ENCODE data around the gene ETS1.
A peak's percentile ranks its signal among the peaks of the same experiment; 100 is the strongest.

ETS1 gene

DNA sequence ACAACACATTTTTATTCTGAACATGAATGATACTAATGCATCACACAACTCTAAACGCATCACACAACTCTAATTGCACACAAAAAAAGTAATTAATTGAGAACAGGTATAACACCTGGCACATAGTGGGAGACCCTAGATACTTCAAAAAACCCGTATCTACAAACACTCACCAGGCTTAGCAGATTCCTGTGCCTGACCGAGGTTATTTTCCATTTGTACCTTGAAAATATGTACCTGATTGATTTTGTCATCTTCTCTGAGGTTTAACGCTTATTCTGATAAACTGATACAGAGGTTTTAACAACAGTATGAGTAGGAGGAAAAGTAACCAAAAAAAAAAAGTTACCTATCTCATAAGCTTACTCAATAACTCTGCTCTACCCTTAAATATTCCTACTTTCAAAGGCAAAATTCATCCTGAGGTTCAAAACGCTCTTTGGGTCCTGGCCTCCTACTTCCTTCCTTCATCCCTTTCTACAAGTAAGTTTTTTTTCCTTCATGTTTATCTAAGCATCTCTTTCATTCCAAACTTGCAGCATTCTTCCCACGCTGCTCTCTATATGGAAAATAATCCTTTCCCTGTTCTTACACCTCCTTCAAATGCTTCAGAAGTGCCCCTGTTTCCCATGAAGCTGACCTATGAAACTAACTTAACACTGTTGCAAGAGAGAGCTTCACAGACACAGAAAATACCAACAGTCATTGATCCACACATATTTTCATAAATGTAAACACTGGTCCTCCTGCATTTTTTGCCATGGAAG, 73.3 kb downstream of the ETS1 start:
- FAIRE-seq (no peak), DNase-seq (ENCODE audit: insufficient read length, low spot score) (no peak)
- no peak for TF ChIP-seq POLR2A (IDR thresholded peaks at IDR 0.05; ENCODE audit: low read depth, low read length)

GRCh38 chr11:128512474-128512996, 74.8 kb downstream of the ETS1 start:
- no peak for FAIRE-seq

GRCh38 chr11:128511712-128512111, 75.6 kb downstream of the ETS1 start:
- no peak for TF ChIP-seq POLR2A (IDR thresholded peaks at IDR 0.05; ENCODE audit: low read depth, low read length)
- DNase-seq (ENCODE audit: insufficient read length, low spot score) = no peak
- FAIRE-seq = no peak

More at GRCh38 chr11:128512474-128512996, 74.8 kb downstream of the ETS1 start:
- DNase-seq (ENCODE audit: insufficient read length, low spot score) = no peak
- TF ChIP-seq POLR2A (IDR thresholded peaks at IDR 0.05; ENCODE audit: low read depth, low read length) = no peak

DNA sequence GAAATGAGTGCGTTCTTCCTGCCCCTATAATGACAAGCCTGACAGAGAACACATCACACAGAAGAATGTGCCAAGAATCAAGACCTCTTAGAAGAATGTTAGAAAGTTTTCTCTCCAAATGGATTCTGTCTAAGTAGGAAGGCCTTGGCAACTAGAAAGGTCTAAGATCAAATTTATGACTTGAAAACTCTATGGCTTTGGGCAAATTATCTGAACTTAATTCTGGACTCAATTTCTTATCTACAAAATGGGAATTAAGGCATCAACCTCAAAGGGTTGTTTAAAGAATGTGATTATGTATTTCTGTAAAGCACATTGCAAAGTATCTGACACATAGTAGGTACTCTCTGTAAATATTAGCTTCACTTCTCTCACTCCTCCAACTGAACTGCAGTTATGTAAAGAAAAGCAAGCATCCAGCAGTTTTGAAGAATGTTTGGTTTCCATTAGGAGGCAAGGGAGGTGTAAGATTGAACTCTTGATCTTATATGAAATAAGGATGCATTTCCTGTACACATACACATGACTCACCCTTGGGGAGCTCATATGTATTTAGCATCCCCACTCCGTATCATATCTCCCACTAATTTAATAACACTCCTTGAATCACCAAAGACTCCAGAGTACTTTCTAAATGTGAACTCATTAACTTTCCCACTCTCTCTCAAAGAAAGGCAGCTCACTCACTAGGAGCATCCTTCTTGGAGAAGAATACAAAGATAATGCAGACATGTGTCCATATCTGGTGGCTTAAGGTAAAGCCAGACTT, 77.6 kb downstream of the ETS1 start:
- no peak for DNase-seq (ENCODE audit: insufficient read length, low spot score)
- FAIRE-seq = no peak
- TF ChIP-seq POLR2A (IDR thresholded peaks at IDR 0.05; ENCODE audit: low read depth, low read length) = no peak

DNA sequence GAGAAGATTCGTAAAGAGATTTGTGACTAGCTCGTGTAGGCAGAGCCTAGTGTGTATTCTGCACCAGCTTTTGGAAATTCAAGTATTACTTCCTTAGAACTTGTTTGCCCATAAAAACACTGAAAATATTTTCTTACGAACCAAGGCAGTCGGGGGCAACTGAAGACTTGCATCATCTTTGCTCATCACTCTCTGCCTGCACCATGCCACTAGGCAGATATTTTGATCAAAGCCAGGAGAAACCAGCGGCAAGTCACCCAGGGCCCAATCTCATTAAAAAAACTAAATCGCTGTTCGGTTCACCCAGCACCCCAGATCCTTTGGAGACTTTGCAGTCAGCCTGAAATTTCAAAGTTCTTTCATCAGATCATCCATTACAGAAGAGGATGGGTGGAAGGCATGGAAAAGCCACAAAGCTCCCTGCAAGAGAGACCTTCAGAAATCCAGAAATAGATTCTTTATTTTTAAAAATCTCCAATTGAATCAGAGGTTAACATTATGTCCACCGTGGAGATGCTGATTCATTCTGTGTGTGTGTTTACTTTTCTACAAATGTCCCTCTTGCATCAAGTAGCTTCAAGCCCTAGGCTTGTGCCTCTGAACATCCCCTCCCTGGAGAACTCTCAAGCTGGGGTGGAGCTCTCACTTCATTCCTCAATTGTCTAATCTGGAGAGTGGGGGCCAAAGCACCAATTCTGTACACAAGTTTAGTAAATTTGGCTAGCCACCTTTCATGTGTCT, 78.4 kb downstream of the ETS1 start:
- no peak for DNase-seq (ENCODE audit: insufficient read length, low spot score)
- no peak for TF ChIP-seq POLR2A (IDR thresholded peaks at IDR 0.05; ENCODE audit: low read depth, low read length)
- FAIRE-seq = peak; percentile 6

GRCh38 chr11:128507936-128508335, 79.4 kb downstream of the ETS1 start:
- DNase-seq (ENCODE audit: insufficient read length, low spot score) (no peak), FAIRE-seq (no peak)
- no peak for TF ChIP-seq POLR2A (IDR thresholded peaks at IDR 0.05; ENCODE audit: low read depth, low read length)

DNA sequence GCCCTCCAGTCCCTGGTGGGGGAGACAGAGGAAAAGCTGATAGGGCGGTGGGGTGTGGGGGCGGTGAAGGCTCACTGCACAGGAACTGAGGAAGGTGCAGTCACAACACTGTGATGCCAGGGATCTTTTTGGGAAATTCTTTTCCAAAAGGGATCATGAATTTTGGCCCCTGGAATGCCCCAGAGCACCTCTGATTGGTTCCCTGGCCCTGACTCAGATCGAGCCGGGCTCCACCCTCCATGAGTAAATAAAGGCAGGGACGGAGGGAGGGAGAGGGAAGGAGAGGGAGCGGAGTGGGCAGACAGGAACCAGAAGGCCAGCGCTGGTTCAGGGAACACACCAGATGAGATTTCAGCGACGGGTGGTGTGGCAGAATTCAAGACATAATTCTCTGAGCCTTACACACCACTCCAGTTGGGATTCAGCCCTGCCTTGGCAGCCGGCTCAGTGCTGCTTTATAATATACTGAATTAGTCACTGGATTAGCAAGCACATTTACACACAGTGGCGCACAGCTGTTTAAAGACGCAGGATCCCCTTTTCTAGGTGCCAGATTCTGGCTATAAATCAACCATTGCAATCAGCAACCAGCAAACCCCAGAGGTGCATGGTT, 80.3 kb downstream of the ETS1 start:
- peak; percentile 30; the same call in 1 of the 2 replicates for TF ChIP-seq POLR2A (IDR thresholded peaks at IDR 0.05; ENCODE audit: low read depth, low read length)
- no peak for DNase-seq (ENCODE audit: insufficient read length, low spot score)
- FAIRE-seq = peak; percentile 90

DNA sequence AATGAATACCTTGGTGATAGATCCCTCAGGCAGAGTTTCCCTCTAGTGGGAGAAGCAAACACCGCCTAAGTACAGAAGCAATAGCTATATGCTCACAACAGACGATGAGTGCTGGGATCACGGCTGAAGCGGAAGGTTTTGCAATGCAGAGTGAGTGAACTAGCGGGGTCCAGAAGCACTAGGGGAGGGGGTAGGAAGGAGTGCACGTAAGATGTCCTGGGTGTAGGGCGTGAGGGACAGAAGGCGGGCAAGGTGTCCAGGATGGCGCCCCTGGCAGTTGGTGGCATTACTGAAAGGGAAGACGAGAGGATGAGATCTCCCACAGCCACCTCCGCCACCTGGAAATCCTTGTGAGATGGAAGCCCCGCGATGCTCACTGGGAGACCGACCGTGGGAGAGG, 81.0 kb downstream of the ETS1 start:
- TF ChIP-seq POLR2A (IDR thresholded peaks at IDR 0.05; ENCODE audit: low read depth, low read length) = no peak
- DNase-seq (ENCODE audit: insufficient read length, low spot score) = no peak
- no peak for FAIRE-seq

DNA sequence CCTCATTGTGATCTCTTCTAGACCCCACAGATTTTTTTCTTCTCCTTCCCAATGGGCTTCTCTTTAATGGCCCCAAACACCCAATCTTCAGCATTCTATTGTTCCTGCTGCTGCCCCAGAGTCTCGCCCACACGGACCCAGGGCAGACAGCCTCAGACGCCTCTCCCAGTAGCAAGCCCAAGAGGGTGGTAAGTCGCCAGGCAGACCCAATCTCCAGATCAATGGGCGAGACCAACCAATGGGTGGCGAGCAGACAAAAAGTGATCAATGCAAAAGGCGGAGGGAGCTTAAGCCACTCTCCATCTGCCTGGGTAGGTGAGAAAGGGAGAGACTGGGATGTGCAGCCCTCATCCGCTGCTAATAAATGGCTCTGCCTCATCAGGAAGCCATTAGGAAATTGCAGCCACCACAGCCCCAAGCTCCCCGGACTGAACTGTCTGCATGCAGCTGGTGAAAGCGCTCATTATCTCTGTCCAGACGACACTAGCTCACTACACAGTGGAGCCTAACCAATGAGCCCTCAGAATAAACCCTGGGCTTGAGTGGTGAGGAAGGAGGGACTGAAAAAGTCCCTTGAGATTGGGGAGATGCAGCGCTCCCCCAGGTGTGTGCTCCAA, 81.8 kb downstream of the ETS1 start:
- TF ChIP-seq POLR2A (IDR thresholded peaks at IDR 0.05; ENCODE audit: low read depth, low read length) = no peak
- DNase-seq (ENCODE audit: insufficient read length, low spot score) = no peak
- FAIRE-seq = no peak

DNA sequence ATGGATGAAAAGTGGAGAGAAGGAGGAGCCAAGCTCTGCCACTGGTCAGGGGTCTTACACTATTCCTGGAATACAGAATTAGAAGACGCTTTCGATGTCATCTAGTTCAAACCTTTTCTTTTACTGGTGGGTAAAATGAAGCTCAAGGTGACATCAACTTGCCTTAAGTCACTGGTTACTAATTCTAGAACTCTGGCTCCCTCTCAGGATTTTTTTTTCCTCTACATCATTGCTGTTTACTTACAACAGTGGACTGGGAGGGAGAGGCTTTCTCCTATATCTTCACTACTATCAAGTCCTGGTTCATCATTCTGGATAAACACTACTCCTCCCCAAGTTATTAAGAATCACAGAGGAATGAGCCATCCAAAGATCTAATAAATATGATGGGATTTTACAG, 82.9 kb downstream of the ETS1 start:
- TF ChIP-seq POLR2A (IDR thresholded peaks at IDR 0.05; ENCODE audit: low read depth, low read length) = no peak
- no peak for FAIRE-seq
- DNase-seq (ENCODE audit: insufficient read length, low spot score) = no peak

DNA sequence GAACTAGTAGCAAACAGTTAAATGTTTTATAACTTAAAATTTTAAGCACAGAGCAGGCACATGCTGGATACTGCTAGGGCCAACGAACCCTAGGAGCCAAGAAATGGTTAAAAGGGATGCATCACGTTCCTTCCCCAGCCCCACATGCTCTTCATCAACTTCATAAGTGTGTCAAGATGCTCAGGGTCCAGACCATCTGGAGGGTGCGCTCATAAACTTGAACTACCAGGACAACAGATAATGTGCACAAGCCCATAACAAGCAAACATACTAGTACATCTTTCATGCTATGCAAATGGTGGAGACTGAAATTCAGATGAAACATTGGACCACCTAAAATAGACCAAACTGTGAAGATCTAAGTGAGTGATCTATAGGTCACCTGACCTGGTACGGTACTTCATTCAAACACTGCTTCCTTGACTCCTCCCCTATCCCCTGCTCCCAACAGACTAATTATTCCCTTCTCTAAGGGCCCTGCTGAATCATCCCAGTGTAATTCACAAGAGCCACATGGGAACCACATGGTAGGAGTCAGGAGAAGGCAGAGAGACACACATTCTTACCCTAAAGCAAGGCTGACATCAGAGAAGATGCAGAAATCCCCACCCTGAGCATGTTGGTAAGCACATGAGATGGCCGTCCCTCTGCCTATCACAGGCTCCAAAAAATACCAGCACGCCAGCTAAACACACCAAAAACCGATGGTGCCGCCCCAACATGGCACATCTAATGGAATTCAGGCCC, 83.9 kb downstream of the ETS1 start:
- FAIRE-seq (peak; percentile 53), DNase-seq (ENCODE audit: insufficient read length, low spot score) (no peak)
- TF ChIP-seq POLR2A (IDR thresholded peaks at IDR 0.05; ENCODE audit: low read depth, low read length) = no peak

- no peak for DNase-seq (ENCODE audit: insufficient read length, low spot score)
- no peak for TF ChIP-seq POLR2A (IDR thresholded peaks at IDR 0.05; ENCODE audit: low read depth, low read length)
- no peak for FAIRE-seq
Observed at GRCh38 chr11:128502726-128503125, 84.6 kb downstream of the ETS1 start.

Data from H54 (cell line).